CD14-positive monocyte (primary cell): ENCODE data around the gene SLC22A17. TPM values are rescaled to one million over a fixed set of nuclear protein-coding genes. Genes with fewer than 3 reads are reported as not detected.

Source experiments
- DNase-seq, 3 donors: peaks; one replicate each; pipeline ENCODE4 v3.0.0-alpha.2; 2011 to 2022
- H2AFZ ChIP-seq: 2 replicates; pipeline ENCODE4 v1.6.0; 2012; ENCODE audit warnings: mild to moderate bottlenecking, low read depth, low read length, inconsistent platforms; ENCODE audit not compliant: insufficient read depth, poor library complexity, severe bottlenecking
- H3K27ac ChIP-seq, 2 donors: 1 replicate in 1 of 2; 2 replicates in 1 of 2; pipeline ENCODE4 v1.5.1; 2012 to 2013; ENCODE audit warnings: low read length in 2 of 2, control low read depth in 1 of 2, inconsistent platforms in 1 of 2, low read depth in 1 of 2, mild to moderate bottlenecking in 1 of 2
- H3K27me3 ChIP-seq, 2 donors: one replicate each; pipeline versions ENCODE4 v1.6.0 to v1.6.1; 2011 to 2013; ENCODE audit warnings: low read length in 2 of 2; ENCODE audit not compliant: control insufficient read depth in 2 of 2, insufficient read depth in 2 of 2
- H3K36me3 ChIP-seq, 2 donors: replicated peaks in 1 of 2; 1 replicate in 1 of 2; 2 replicates in 1 of 2; pipeline versions ENCODE4 v1.5.1 to v1.6.1; 2012 to 2013; ENCODE audit warnings: low read length in 2 of 2, control low read depth in 1 of 2, inconsistent platforms in 1 of 2, mild to moderate bottlenecking in 1 of 2; ENCODE audit not compliant: insufficient read depth in 2 of 2, control insufficient read depth in 1 of 2
- H3K4me1 ChIP-seq, 2 donors: 1 replicate in 1 of 2; 2 replicates in 1 of 2; pipeline versions ENCODE4 v1.5.1 to v1.6.1; 2012 to 2013; ENCODE audit warnings: low read length in 2 of 2, control low read depth in 1 of 2, inconsistent platforms in 1 of 2, mild to moderate bottlenecking in 1 of 2, moderate library complexity in 1 of 2; ENCODE audit not compliant: insufficient read depth in 2 of 2, control insufficient read depth in 1 of 2
- H3K4me2 ChIP-seq: replicated peaks from 2 replicates; pipeline ENCODE3; 2012; ENCODE audit warnings: low read length, moderate library complexity, mild to moderate bottlenecking; ENCODE audit not compliant: poor library complexity, severe bottlenecking; ENCODE audit errors: extremely low read depth
- H3K4me3 ChIP-seq, 3 experiments: fragments of 200-600 bp in 1 of 3; sonication (generic) in 1 of 3; replicated peaks in 1 of 3; 1 replicate in 2 of 3; 2 replicates in 1 of 3; pipeline ENCODE4 v1.5.1; 2011 to 2013; ENCODE audit warnings: low read length in 3 of 3, mild to moderate bottlenecking in 3 of 3, control low read depth in 2 of 3, low read depth in 2 of 3, inconsistent platforms in 1 of 3, moderate library complexity in 1 of 3
- H3K79me2 ChIP-seq: 2 replicates; pipeline ENCODE4 v1.6.0; 2012; ENCODE audit warnings: mild to moderate bottlenecking, control low read depth, inconsistent platforms, low read length, moderate library complexity; ENCODE audit not compliant: insufficient read depth
- H3K9ac ChIP-seq: 2 replicates; pipeline ENCODE4 v1.6.0; 2017; ENCODE audit warnings: low read length, mild to moderate bottlenecking; ENCODE audit not compliant: insufficient read depth, poor library complexity, severe bottlenecking
- H3K9me3 ChIP-seq, 2 donors: replicated peaks in 1 of 2; 1 replicate in 1 of 2; 2 replicates in 1 of 2; pipeline versions ENCODE4 v1.5.1 to v1.6.1; 2012 to 2013; ENCODE audit warnings: low read length in 2 of 2, control low read depth in 1 of 2; ENCODE audit not compliant: control insufficient read depth in 1 of 2, insufficient read depth in 1 of 2
- H4K20me1 ChIP-seq: 2 replicates; pipeline ENCODE4 v1.6.0; 2012; ENCODE audit warnings: mild to moderate bottlenecking, low read length, control low read depth, moderate library complexity; ENCODE audit not compliant: insufficient read depth
- H3K27ac Mint-ChIP-seq, 7 donors: one replicate each; pipeline ENCODE4 v1.8.0; 2020; ENCODE audit warnings: mild to moderate bottlenecking in 7 of 7, mixed read lengths in 7 of 7, moderate library complexity in 6 of 7, inconsistent platforms in 2 of 7
- H3K27me3 Mint-ChIP-seq, 3 donors: one replicate each; pipeline ENCODE4 v1.8.0; 2021 to 2022; ENCODE audit warnings: low read depth in 3 of 3, mild to moderate bottlenecking in 3 of 3, mixed read lengths in 3 of 3, moderate library complexity in 3 of 3, inconsistent platforms in 1 of 3
- H3K36me3 Mint-ChIP-seq, 2 donors: one replicate each; pipeline ENCODE4 v1.8.0; 2020; ENCODE audit warnings: mixed read lengths in 2 of 2, inconsistent platforms in 1 of 2, mild to moderate bottlenecking in 1 of 2
- H3K4me1 Mint-ChIP-seq: one replicate; pipeline ENCODE4 v1.8.0; 2020; ENCODE audit warnings: mild to moderate bottlenecking, mixed read lengths
- H3K4me3 Mint-ChIP-seq, 2 donors: one replicate each; pipeline ENCODE4 v1.8.0; 2020; ENCODE audit warnings: mild to moderate bottlenecking in 2 of 2, mixed read lengths in 2 of 2, moderate library complexity in 1 of 2
- H3K9me3 Mint-ChIP-seq, 7 donors: one replicate each; pipeline ENCODE4 v1.8.0; 2020 to 2022; ENCODE audit warnings: mixed read lengths in 7 of 7, mild to moderate bottlenecking in 6 of 7, moderate library complexity in 6 of 7, inconsistent platforms in 2 of 7
- CTCF ChIP-seq: fragments of 200-600 bp; IDR thresholded peaks from one replicate; pipeline ENCODE4 v1.8.0; 2022; ENCODE audit warnings: antibody characterized with exemption, mild to moderate bottlenecking
- WGBS: methylation state at CpG from one replicate; pipeline ENCODE4 v1.1.5; 2013; ENCODE audit warnings: missing lambda C conversion rate; ENCODE audit not compliant: insufficient coverage; 5-methylcytosine and 5-hydroxymethylcytosine counted together
- intact Hi-C, 2 donors: fragments of 100-400 bp; cut with micrococcal nuclease; formaldehyde crosslinking; loops; one replicate each; pipeline versions ENCODE4 v1.15.0 to v1.15.1; 2023
- polyA plus RNA-seq, 3 donors: library from polyadenylated mRNA; depleted of rRNA in 1 of 3; unstranded in 2 of 3; stranded (reverse) in 1 of 3; fragments of 300-500 nt in 2 of 3; fragments of >200 nt in 1 of 3; fragmentation: Illumina TruSeq in 2 of 3; gene quantifications; 1 replicate in 2 of 3; 2 replicates in 1 of 3; pipeline ENCODE4 v1.2.3, GENCODE V29; 2012 to 2021

Gene SLC22A17
- polyA plus RNA-seq, 3 donors = not detected

DNA sequence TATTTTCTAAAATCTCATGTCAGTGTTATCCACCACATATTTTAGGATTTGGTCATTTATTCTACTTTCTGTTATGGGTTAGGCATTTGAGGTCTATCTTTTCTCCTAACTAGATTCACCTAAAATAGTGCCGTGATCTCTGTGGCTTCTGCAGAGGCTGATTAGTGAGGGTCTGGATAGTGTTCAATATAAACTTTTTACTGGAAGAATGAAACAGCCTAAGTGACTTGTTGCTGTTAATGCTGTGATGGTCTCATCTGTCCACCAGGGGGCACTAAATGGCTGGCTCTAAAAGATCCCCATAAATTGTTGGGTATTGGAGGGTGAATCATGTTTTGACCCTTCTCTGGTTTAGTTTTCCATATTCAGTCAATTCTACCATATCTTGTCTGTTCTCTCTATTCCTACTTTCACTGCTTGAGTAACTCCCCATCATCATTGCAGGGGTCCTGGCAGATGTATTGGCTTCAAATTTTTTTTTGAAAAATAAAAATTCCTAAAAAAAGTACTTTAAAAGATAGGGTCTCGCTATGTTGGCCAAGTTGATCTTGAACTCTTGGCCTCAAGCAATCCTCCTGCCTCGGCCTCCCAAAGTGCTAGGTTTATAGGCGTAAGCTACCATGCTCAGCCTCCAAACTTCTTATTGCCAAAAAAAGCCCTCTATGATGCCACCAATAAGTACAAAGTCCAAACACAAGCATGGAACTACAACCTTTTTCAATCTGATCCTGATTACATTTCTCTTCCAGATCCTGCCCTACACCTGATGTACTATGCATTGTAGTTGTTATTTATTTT, 24.5 kb downstream of the SLC22A17 start:
- DNase-seq = peak; percentile 55 to 77 (median 74)
- no peak overlapping the region for H3K27ac Mint-ChIP-seq
- peaks cover 2% of the 10 kb centered on the region for H3K4me1 Mint-ChIP-seq
- 46% methylated on average over 2 of the region's 4 CpGs for WGBS
- peaks cover 16% of the 10 kb centered on the region for H4K20me1 ChIP-seq
- no peak overlapping the region for H2AFZ ChIP-seq
- no peaks in the 10 kb centered on the region for H3K9me3 Mint-ChIP-seq
- H3K36me3 Mint-ChIP-seq = peaks cover 28 to 31% of the 10 kb centered on the region in 2 donors
- peaks cover 10% of the 10 kb centered on the region for H3K79me2 ChIP-seq
- peaks cover 0 to 6% (median 3%) of the 10 kb centered on the region in 3 donors for H3K27me3 Mint-ChIP-seq
- no peak overlapping the region for H3K4me3 ChIP-seq
- H3K4me1 ChIP-seq = peaks cover under 1% of the 10 kb centered on the region in 2 donors
- H3K9me3 ChIP-seq = no peaks in the 10 kb centered on the region
- H3K9ac ChIP-seq = no peak overlapping the region
- TF ChIP-seq CTCF = peak; percentile 89
- no peak overlapping the region for H3K4me2 ChIP-seq
- no peak overlapping the region for H3K4me3 Mint-ChIP-seq
- intact Hi-C loops = loop anchor here in 1 of 2 donors (10.0 kb wide), 2 partner anchors 137 to 237 kb away; partner anchors contain the start of genes AP1G2 and NGDN
- H3K27me3 ChIP-seq = no peaks in the 10 kb centered on the region
- H3K36me3 ChIP-seq = peaks cover 24 to 32% of the 10 kb centered on the region in 2 donors
- H3K27ac ChIP-seq = no peak overlapping the region

- no peak overlapping the region for H3K4me3 ChIP-seq
- H3K27ac Mint-ChIP-seq = peak overlapping the region in 2 of 7 donors; percentile 37 to 53
- intact Hi-C loops = loop anchor here in 1 of 2 donors (10.0 kb wide), 2 partner anchors 138 to 238 kb away; partner anchors contain the start of genes AP1G2 and NGDN
These were observed 26.0 kb downstream of the SLC22A17 start for GRCh38 chr14:23326491-23327332.

More at GRCh38 chr14:23326491-23327332, 26.0 kb downstream of the SLC22A17 start:
- no peak for DNase-seq
- peaks cover 12 to 13% of the 10 kb centered on the region in 2 donors for H3K4me1 ChIP-seq
- no peak overlapping the region for H3K4me3 Mint-ChIP-seq
- no peak overlapping the region for H3K9ac ChIP-seq
- peaks cover 27 to 37% of the 10 kb centered on the region in 2 donors for H3K36me3 ChIP-seq
- H3K9me3 Mint-ChIP-seq = no peaks in the 10 kb centered on the region
- 90% methylated on average over 5 of the region's 13 CpGs for WGBS
- no peak for TF ChIP-seq CTCF
- H3K27me3 Mint-ChIP-seq = peaks cover 0 to 3% (median 0%) of the 10 kb centered on the region in 3 donors
- peaks cover 24% of the 10 kb centered on the region for H4K20me1 ChIP-seq
- H3K27ac ChIP-seq = no peak overlapping the region
- H2AFZ ChIP-seq = no peak overlapping the region
- no peaks in the 10 kb centered on the region for H3K9me3 ChIP-seq
- peaks cover 33 to 36% of the 10 kb centered on the region in 2 donors for H3K36me3 Mint-ChIP-seq
- H3K4me2 ChIP-seq = no peak overlapping the region
- peaks cover 24% of the 10 kb centered on the region for H3K79me2 ChIP-seq
- no peaks in the 10 kb centered on the region for H3K27me3 ChIP-seq
- H3K4me1 Mint-ChIP-seq = peaks cover 13% of the 10 kb centered on the region
